NCI-H510A (cell line): Measurements from ENCODE around the gene DHCR24.

Experiments used
- DNase-seq: peaks from one replicate; lab custom pipeline; 2025; lab: John Stamatoyannopoulos, UW

DHCR24 gene

GRCh38 chr1:54800899-54801759 is 85.9 kb downstream of the DHCR24 start, which contains the start of gene TTC22:
Gene TTC22 (minus strand): TSS chr1:54801323. CDS start chr1:54801163, 160 bp downstream.
- peak; percentile 56 for DNase-seq

GRCh38 chr1:54800041-54800898 is 86.7 kb downstream of the DHCR24 start:
- no peak for DNase-seq
